Activated gamma-delta T cell (primary cell): Measurements from ENCODE around the gene JMJD1C.
"Not testable (repeated sequence)": the region's sequence is repeated elsewhere in the genome, so short reads cannot be mapped to it uniquely, and the experiment has no call there.

ENCODE experiments used
- DNase-seq: peaks from one replicate; lab custom pipeline; 2025; lab: John Stamatoyannopoulos, UW
- total RNA-seq, 2 donors: gene quantifications; one replicate each; lab custom pipeline; 2026; lab: John Stamatoyannopoulos, UW

Gene JMJD1C
- total RNA-seq, result 259 to 264 reads per million in 2 donors

GRCh38 chr10:63465293-63466143, at the start of gene JMJD1C:
JMJD1C (minus strand) TSS chr10:63465977; CDS start chr10:63465662, 315 bp downstream.
- peak; percentile 27 for DNase-seq

- DNase-seq, result no peak
Observed at GRCh38 chr10:63515002-63515763, 49.4 kb upstream of the JMJD1C start.

- DNase-seq, result no peak
Observed at GRCh38 chr10:63506554-63506953, 40.8 kb upstream of the JMJD1C start.

GRCh38 chr10:63505562-63505961, 39.8 kb upstream of the JMJD1C start:
- DNase-seq, result no peak

GRCh38 chr10:63504145-63504881, 38.5 kb upstream of the JMJD1C start:
- DNase-seq, result no peak

- DNase-seq, result no peak
Observed at GRCh38 chr10:63503395-63503794, 37.6 kb upstream of the JMJD1C start.

GRCh38 chr10:63502832-63503231, 37.1 kb upstream of the JMJD1C start:
- no peak for DNase-seq

- no peak for DNase-seq
Observed at GRCh38 chr10:63501954-63502353, 36.2 kb upstream of the JMJD1C start.

GRCh38 chr10:63500551-63500950, 34.8 kb upstream of the JMJD1C start:
- DNase-seq, result not testable (repeated sequence)

GRCh38 chr10:63498665-63499064, 32.9 kb upstream of the JMJD1C start:
- DNase-seq, result no peak

GRCh38 chr10:63497321-63497720, 31.5 kb upstream of the JMJD1C start:
- no peak for DNase-seq

GRCh38 chr10:63496561-63496960, 30.8 kb upstream of the JMJD1C start:
- DNase-seq, result no peak

- DNase-seq, result no peak
Observed at GRCh38 chr10:63494951-63495350, 29.2 kb upstream of the JMJD1C start.

- no peak for DNase-seq
Observed at GRCh38 chr10:63493004-63493403, 27.2 kb upstream of the JMJD1C start.

- DNase-seq, result not testable (repeated sequence)
Observed at GRCh38 chr10:63492317-63492690, 26.5 kb upstream of the JMJD1C start.

GRCh38 chr10:63491588-63492316, 26.0 kb upstream of the JMJD1C start:
- DNase-seq, result no peak

- DNase-seq, result no peak
Observed at GRCh38 chr10:63489838-63490237, 24.1 kb upstream of the JMJD1C start.

GRCh38 chr10:63487990-63488389, 22.2 kb upstream of the JMJD1C start:
- no peak for DNase-seq

GRCh38 chr10:63483983-63484382, 18.2 kb upstream of the JMJD1C start:
- DNase-seq, result no peak

GRCh38 chr10:63481815-63482421, 16.1 kb upstream of the JMJD1C start:
- no peak for DNase-seq

GRCh38 chr10:63480237-63480636, 14.5 kb upstream of the JMJD1C start:
- no peak for DNase-seq
